Neural cell (in vitro differentiated cells): ENCODE results near the gene FGF4.

Experiments
- EP300 ChIP-seq: fragments of 450-650 bp; conservative IDR thresholded peaks from 2 replicates; pipeline ENCODE4 v1.6.1; 2014; ENCODE audit warnings: antibody characterized with exemption, mild to moderate bottlenecking, moderate library complexity; ENCODE audit not compliant: poor library complexity, severe bottlenecking
- EZH2 ChIP-seq: fragments of 200-600, 300-800 bp; shearing (Covaris generic), sonication (generic); IDR thresholded peaks from 2 replicates; pipeline ENCODE4 v1.6.1; 2014; ENCODE audit warnings: antibody characterized with exemption, low read length, borderline replicate concordance, mild to moderate bottlenecking; ENCODE audit not compliant: insufficient read depth, poor library complexity, severe bottlenecking
- MXI1 ChIP-seq: fragments of 450-650 bp; conservative IDR thresholded peaks from 2 replicates; pipeline ENCODE4 v1.6.1; 2014; ENCODE audit warnings: antibody characterized with exemption, mild to moderate bottlenecking; ENCODE audit not compliant: poor library complexity, severe bottlenecking
- POLR2AphosphoS5 ChIP-seq: IDR thresholded peaks from 2 replicates; pipeline ENCODE4 v1.6.1; 2012
- SMC3 ChIP-seq: fragments of 450-650 bp; conservative IDR thresholded peaks from 2 replicates; pipeline ENCODE4 v1.6.1; 2014; ENCODE audit warnings: antibody characterized with exemption, mild to moderate bottlenecking, moderate library complexity; ENCODE audit not compliant: poor library complexity
- TAF1 ChIP-seq: IDR thresholded peaks from 2 replicates; pipeline ENCODE4 v1.6.1; 2012; ENCODE audit warnings: low read depth
- TF ChIP-seq, protein P1 (sequence below): fragments of 450-650 bp; IDR thresholded peaks from 2 replicates; pipeline ENCODE4 v1.5.1; 2014; ENCODE audit warnings: antibody characterized with exemption, mild to moderate bottlenecking, moderate library complexity; ENCODE audit not compliant: poor library complexity, severe bottlenecking
- TF ChIP-seq, protein P2 (sequence below): IDR thresholded peaks from 2 replicates; pipeline ENCODE4 v1.6.1; 2012; ENCODE audit warnings: borderline replicate concordance

DNA sequence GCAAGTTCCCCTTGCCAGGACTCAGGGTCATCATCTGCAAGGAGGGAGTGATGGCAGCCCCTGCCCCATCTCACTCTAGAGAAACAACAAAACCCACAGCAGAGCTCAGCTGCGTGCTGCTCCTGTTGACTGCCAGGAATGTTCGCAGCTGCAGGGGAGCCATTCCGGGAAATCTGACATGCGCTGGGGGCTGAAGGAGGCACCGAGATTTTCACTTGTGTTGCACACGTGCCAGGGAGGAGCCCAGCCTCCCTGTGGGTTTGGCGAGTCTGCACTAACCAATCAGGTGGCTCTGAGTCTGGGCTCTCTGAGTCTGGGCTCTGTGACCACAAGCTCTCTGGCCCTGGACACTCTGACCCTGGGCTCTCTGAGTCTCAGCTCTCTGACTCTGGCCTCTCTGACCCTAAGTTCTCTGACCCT is 33.5 kb upstream of the FGF4 start:
- TF ChIP-seq SMC3 (no peak), TAF1 (no peak), MXI1 (no peak), EP300 (no peak), EZH2 (no peak), POLR2AphosphoS5 (no peak)
- TF ChIP-seq, protein P1, sequence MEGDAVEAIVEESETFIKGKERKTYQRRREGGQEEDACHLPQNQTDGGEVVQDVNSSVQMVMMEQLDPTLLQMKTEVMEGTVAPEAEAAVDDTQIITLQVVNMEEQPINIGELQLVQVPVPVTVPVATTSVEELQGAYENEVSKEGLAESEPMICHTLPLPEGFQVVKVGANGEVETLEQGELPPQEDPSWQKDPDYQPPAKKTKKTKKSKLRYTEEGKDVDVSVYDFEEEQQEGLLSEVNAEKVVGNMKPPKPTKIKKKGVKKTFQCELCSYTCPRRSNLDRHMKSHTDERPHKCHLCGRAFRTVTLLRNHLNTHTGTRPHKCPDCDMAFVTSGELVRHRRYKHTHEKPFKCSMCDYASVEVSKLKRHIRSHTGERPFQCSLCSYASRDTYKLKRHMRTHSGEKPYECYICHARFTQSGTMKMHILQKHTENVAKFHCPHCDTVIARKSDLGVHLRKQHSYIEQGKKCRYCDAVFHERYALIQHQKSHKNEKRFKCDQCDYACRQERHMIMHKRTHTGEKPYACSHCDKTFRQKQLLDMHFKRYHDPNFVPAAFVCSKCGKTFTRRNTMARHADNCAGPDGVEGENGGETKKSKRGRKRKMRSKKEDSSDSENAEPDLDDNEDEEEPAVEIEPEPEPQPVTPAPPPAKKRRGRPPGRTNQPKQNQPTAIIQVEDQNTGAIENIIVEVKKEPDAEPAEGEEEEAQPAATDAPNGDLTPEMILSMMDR = no peak
- TF ChIP-seq, protein P2, sequence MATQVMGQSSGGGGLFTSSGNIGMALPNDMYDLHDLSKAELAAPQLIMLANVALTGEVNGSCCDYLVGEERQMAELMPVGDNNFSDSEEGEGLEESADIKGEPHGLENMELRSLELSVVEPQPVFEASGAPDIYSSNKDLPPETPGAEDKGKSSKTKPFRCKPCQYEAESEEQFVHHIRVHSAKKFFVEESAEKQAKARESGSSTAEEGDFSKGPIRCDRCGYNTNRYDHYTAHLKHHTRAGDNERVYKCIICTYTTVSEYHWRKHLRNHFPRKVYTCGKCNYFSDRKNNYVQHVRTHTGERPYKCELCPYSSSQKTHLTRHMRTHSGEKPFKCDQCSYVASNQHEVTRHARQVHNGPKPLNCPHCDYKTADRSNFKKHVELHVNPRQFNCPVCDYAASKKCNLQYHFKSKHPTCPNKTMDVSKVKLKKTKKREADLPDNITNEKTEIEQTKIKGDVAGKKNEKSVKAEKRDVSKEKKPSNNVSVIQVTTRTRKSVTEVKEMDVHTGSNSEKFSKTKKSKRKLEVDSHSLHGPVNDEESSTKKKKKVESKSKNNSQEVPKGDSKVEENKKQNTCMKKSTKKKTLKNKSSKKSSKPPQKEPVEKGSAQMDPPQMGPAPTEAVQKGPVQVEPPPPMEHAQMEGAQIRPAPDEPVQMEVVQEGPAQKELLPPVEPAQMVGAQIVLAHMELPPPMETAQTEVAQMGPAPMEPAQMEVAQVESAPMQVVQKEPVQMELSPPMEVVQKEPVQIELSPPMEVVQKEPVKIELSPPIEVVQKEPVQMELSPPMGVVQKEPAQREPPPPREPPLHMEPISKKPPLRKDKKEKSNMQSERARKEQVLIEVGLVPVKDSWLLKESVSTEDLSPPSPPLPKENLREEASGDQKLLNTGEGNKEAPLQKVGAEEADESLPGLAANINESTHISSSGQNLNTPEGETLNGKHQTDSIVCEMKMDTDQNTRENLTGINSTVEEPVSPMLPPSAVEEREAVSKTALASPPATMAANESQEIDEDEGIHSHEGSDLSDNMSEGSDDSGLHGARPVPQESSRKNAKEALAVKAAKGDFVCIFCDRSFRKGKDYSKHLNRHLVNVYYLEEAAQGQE = no peak
